Liver (tissue), 3 donors: ENCODE data around the gene FAM216B.

Source experiments
- GABPA ChIP-seq, 2 donors: IDR thresholded peaks in 1 of 2; conservative IDR thresholded peaks in 1 of 2; 2 replicates each; pipeline ENCODE4 v1.6.1; 2016; ENCODE audit warnings: antibody characterized with exemption in 2 of 2, mild to moderate bottlenecking in 1 of 2, moderate library complexity in 1 of 2
- HNF4G ChIP-seq: IDR thresholded peaks from 2 replicates; pipeline ENCODE4 v1.6.1; 2016; ENCODE audit warnings: antibody characterized with exemption
- RAD21 ChIP-seq, 2 donors: IDR thresholded peaks; 2 replicates each; pipeline ENCODE4 v1.6.1; 2016; ENCODE audit warnings: antibody characterized with exemption in 2 of 2, mild to moderate bottlenecking in 2 of 2
- SP1 ChIP-seq: IDR thresholded peaks from 2 replicates; pipeline ENCODE4 v1.6.1; 2018; ENCODE audit warnings: antibody characterized with exemption, mild to moderate bottlenecking
- TAF1 ChIP-seq: conservative IDR thresholded peaks from 2 replicates; pipeline ENCODE4 v1.6.1; 2016; ENCODE audit warnings: antibody characterized with exemption, mild to moderate bottlenecking
- YY1 ChIP-seq: IDR thresholded peaks from 2 replicates; pipeline ENCODE4 v1.6.1; 2016; ENCODE audit warnings: antibody characterized with exemption, mild to moderate bottlenecking
- TF ChIP-seq, protein P1 (sequence below): fragments of 150-350 bp; IDR thresholded peaks from 2 replicates; pipeline ENCODE4 v1.5.1; 2017; ENCODE audit warnings: improper control_type of control experiment, low read depth, low read length; ENCODE audit not compliant: missing input control
- TF ChIP-seq, protein P2 (sequence below): IDR thresholded peaks from 2 replicates; pipeline ENCODE4 v1.6.1; 2016; ENCODE audit warnings: antibody characterized with exemption
- donor health status: healthy.
- donor health status: healthy.

DNA sequence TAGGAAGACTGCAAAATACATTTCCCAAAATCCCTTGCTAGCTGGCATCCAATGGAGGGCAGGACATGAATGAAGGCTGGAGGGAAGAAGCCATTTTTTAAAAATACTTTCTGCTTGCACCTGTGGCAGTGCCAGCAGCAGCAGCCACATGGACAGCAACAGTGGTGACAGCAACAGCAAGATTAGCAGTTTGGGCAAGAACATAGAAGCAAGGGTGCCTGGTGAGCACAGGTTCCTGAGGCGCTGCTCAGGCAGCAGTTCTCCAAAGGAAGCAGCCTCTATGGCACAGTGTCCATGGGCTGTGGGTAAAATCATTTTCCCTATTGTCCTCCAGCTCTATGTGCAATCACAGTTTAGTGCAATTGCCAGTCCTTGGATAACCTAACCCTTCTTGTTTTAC, 1.3 kb upstream of the FAM216B start:
- TF ChIP-seq, protein P1, sequence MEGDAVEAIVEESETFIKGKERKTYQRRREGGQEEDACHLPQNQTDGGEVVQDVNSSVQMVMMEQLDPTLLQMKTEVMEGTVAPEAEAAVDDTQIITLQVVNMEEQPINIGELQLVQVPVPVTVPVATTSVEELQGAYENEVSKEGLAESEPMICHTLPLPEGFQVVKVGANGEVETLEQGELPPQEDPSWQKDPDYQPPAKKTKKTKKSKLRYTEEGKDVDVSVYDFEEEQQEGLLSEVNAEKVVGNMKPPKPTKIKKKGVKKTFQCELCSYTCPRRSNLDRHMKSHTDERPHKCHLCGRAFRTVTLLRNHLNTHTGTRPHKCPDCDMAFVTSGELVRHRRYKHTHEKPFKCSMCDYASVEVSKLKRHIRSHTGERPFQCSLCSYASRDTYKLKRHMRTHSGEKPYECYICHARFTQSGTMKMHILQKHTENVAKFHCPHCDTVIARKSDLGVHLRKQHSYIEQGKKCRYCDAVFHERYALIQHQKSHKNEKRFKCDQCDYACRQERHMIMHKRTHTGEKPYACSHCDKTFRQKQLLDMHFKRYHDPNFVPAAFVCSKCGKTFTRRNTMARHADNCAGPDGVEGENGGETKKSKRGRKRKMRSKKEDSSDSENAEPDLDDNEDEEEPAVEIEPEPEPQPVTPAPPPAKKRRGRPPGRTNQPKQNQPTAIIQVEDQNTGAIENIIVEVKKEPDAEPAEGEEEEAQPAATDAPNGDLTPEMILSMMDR: no peak
- TF ChIP-seq YY1 (no peak), HNF4G (no peak), TAF1 (no peak), GABPA (IDR thresholded peaks at IDR 0.05 in 1 of 2, conservative IDR thresholded peaks at IDR 0.05 in 1 of 2) (no peak), RAD21 (IDR thresholded peaks at IDR 0.05) (no peak), SP1 (no peak)
- TF ChIP-seq, protein P2, sequence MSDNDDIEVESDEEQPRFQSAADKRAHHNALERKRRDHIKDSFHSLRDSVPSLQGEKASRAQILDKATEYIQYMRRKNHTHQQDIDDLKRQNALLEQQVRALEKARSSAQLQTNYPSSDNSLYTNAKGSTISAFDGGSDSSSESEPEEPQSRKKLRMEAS: no peak
